ENCODE data around the gene TNNT3.

GRCh38 chr11:1892116-1892515, 27.4 kb upstream of the TNNT3 start:
- TF ChIP-seq CTCF (IDR thresholded peaks at IDR 0.05): no peak
- TF ChIP-seq POLR2A (IDR thresholded peaks at IDR 0.05): no peak

Measured in uterus (tissue), 2 donors.